COLO829 (cell line): ENCODE data around the gene ZFX.
A peak's percentile ranks its signal among the peaks of the same experiment; 100 is the strongest.

Experiments used
- DNase-seq: peaks from one replicate; pipeline ENCODE4 v3.0.0; 2012; ENCODE audit warnings: low spot score

Gene ZFX

GRCh38 chrX:24241822-24242648 is 92.5 kb downstream of the ZFX start:
- peak; percentile 31 for DNase-seq

- peak; percentile 40 for DNase-seq
These were observed 93.2 kb downstream of the ZFX start for GRCh38 chrX:24242649-24243175.

- DNase-seq, result no peak
These were observed 93.7 kb downstream of the ZFX start for GRCh38 chrX:24243188-24243587.

DNA sequence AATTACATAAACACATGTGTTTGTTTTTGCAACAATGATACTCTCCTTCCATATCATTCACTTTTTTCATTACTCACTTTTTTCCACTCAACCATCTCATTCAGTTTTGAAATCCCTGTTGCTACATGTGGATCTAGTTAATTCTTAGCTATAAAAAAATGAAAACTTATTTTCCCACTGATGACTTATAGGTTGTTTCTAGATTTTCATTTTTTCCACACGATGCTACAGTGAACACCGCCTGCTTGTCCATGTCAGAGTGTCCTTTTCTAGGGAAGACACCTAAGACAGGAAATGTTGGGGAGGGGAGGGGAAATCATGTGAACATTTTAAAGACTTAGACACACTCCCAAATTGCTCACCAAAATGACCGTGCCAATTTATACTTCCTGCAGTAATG is 94.2 kb downstream of the ZFX start:
- no peak for DNase-seq

- peak; percentile 83 for DNase-seq
These were observed 95.7 kb downstream of the ZFX start for GRCh38 chrX:24245202-24245601.

DNA sequence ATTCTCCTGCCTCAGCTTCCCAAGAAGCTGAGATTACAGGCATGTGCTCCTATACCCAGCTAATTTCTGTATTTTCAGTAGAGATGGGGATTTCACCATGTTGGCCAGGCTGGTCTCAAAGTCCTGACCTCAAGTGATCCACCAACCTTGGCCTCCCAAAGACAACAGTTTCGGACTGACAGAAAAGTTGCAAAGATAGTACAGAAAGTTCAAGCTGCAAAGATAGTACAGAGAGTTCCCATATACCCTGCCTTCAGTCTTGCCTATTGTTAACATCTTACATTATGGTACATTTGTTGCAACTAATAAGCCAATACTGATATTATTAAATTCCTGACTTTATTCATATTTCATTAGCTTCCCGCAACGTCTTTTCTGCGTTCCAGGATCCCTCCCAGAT is 98.5 kb downstream of the ZFX start:
- no peak for DNase-seq

- no peak for DNase-seq
These were observed 103.5 kb downstream of the ZFX start for GRCh38 chrX:24253030-24253429.

DNA sequence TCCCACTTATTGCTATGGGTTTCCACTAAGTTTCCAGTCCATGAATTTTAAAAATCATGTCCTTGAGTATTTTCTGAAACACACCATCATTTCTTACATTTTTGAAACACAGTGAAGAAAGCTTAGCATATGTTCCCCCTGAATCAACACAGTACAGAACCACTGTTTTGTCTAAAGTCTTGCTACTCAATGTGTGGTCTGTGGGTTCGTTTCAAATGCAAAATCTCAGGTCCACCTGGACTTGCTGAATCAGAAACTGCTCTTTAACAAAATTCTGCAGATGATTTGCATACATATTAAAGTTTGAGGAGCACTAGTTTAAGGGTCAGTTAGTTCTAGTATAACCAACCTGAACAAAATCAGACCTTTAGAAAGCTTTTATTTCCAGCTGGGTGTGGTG is 103.9 kb downstream of the ZFX start:
- DNase-seq, result no peak

- no peak for DNase-seq
These were observed 107.5 kb downstream of the ZFX start for GRCh38 chrX:24257011-24257410.

DNA sequence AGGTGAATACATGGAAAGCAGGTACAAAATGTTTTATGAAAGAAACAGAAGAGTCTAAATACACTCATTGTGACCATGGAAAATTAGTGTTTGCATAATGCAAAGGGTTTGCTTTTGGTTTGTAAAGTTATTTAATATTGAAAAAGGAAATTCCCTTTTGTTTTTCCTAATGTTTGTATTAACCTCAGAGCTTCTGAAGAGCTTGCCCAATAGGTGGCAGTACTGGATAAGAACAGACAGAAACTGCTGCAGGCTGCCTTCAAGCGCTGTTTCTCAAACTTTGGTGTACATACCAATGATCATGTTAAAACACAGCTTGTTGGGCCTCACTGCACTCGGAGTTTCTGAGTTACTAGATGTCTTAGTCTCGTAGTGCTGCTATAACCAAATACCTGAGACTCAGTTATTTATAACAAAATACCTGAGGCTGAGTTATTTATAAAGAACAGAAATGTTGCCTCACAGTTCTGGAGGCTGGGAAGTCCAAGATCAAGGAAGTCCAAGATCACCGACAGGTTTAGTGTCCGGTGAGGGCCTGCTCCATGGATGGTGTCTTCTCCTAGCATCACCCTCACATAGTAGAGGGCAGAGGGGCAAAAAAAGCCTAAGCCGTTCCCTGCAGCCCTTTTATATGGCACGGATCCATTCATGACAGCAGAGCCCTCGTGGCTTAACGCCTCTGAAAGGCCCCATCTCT is 110.2 kb downstream of the ZFX start:
- peak; percentile 46 for DNase-seq

- DNase-seq, result peak; percentile 53
These were observed 111.5 kb downstream of the ZFX start for GRCh38 chrX:24260842-24261550.

GRCh38 chrX:24262309-24262708 is 112.8 kb downstream of the ZFX start:
- no peak for DNase-seq

DNA sequence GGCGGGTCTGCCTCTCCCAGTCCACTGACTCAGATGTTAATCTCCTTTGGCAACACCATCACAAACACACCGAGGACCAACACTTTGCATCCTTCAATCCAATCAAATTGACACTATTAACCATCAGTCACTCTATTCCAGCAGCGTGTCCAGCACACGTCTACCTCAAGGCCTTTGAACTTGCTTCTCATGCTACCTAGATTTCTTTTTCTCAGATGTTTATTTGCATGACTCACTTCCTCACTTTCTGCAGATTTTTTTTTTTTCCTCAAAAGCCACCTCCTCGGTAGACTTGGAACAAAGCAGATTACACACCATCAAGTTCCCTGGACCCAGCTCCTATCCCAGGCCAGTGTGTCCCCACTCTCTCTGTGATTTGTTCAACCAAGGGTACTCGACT is 114.9 kb downstream of the ZFX start:
- DNase-seq, result no peak
